ENCODE results near the gene KDM4E. TPM values are rescaled to one million over a fixed set of nuclear protein-coding genes. Genes with fewer than 3 reads are reported as not detected.

The KDM4E gene
- total and polyA plus RNA-seq, 10 of the 15 experiments (the other 5 are each of a cell fraction or from before 2014, with no cell fraction given), result not detected

DNA sequence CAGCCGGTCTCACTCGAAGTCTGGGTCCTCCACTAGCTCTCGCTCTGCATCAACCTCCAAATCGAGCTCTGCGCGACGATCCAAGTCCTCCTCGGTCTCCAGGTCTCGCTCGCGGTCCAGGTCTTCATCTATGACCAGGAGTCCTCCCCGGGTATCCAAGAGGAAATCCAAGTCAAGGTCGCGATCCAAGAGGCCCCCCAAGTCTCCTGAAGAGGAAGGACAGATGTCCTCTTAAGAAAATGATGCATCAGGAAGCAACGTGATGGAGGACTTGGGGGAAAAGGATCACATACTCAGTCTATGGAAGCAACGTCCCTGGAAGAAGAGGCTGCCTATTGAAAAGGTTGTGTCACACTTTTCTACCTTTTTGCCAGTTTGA, 42.8 kb downstream of the KDM4E start:
- Histone ChIP-seq H3K9me3 (replicated peaks; ENCODE audit: control insufficient read depth, insufficient read depth, low read length) (no peaks in the 10 kb centered on the region), H3K9ac (ENCODE audit: control insufficient read depth, insufficient read depth, low read length) (peak overlapping the region; percentile 81), H3K27ac (ENCODE audit: control insufficient read depth, insufficient read depth) (peak overlapping the region; percentile 75), H3K4me1 (ENCODE audit: control insufficient read depth, insufficient read depth, low read length) (0 out of 2 replicates have a peak, but pooled peaks cover 3% of the 10 kb centered on the region), H3K4me2 (ENCODE audit: control insufficient read depth, insufficient read depth) (peak overlapping the region; percentile 64), H3K27me3 (replicated peaks in 1 of 2; ENCODE audit: control insufficient read depth in 2 of 2, insufficient read depth in 2 of 2, low read length in 1 of 2) (no peaks in the 10 kb centered on the region), H3K4me3 (peak overlapping the region; percentile 99), H3K36me3 (ENCODE audit: control insufficient read depth in 2 of 2, insufficient read depth in 2 of 2, low read length in 1 of 2) (0 out of 4 replicates have a peak, but pooled peaks cover 0 to 4% of the 10 kb centered on the region in 2 experiments), H4K20me1 (ENCODE audit: control insufficient read depth, insufficient read depth) (no peaks in the 10 kb centered on the region), H2AFZ (ENCODE audit: control insufficient read depth, low read depth, low read length) (peak overlapping the region; percentile 87), H3K79me2 (ENCODE audit: control insufficient read depth, insufficient read depth, low read length) (peaks cover 28% of the 10 kb centered on the region)
- in situ Hi-C loops (cut with MboI), result no loop called here
- intact Hi-C loops (cut with micrococcal nuclease; ENCODE audit: unreplicated experiment), result loop anchor here (1.0 to 10.0 kb wide), 5 partner anchors 21 to 694 kb away; partner anchors contain the start of gene ENDOD1
- SMC1A ChIA-PET (ENCODE audit: uncharacterized antibody, unreplicated experiment), result interaction anchor here (0.6 to 14.9 kb wide), 14 partner anchors 11 to 722 kb away, joined by 3 to 315 read pairs (median 6); partner anchors contain the start of genes CEP57, CWC15, ENDOD1 and KDM4D
- RAD21 ChIA-PET (ENCODE audit: unreplicated experiment), result interaction anchor here (0.7 to 11.8 kb wide), 15 partner anchors 8 to 648 kb away, joined by 3 to 244 read pairs (median 8); partner anchors contain the start of genes CWC15, ENDOD1, KDM4D and SESN3
- CTCF ChIA-PET, result interaction anchor here (0.6 to 14.4 kb wide), 19 partner anchors 12 to 1309 kb away, joined by 3 to 459 read pairs (median 5); partner anchors contain the start of genes CEP57, ENDOD1, MAML2 and SESN3
- ATAC-seq (peak; percentile 2), DNase-seq (ENCODE audit: low read depth, low spot score) (no peak), FAIRE-seq (no peak)
- 3% methylated on average over 16 of the region's 16 CpGs for WGBS (ENCODE audit: insufficient coverage, insufficient replicate concordance, low lambda C conversion rate, missing lambda C conversion rate)
- POLR2A ChIA-PET, result interaction anchor here (0.6 to 11.1 kb wide), 16 partner anchors 11 to 722 kb away, joined by 3 to 139 read pairs (median 6); partner anchors contain the start of genes CEP57, CWC15, ENDOD1 and FAM76B
- no TSS peak for BruUV-seq (replicated peaks)
- TF ChIP-seq PML (IDR thresholded peaks at IDR 0.05; ENCODE audit: low read length) (peak; percentile 6; the same call in 1 of the 2 replicates), POLR2AphosphoS5 (IDR thresholded peaks at IDR 0.05; ENCODE audit: low read length) (peak; percentile 8; the same call in 1 of the 2 replicates), NFIC (IDR thresholded peaks at IDR 0.05; ENCODE audit: low read depth, low read length) (no peak)

DNA sequence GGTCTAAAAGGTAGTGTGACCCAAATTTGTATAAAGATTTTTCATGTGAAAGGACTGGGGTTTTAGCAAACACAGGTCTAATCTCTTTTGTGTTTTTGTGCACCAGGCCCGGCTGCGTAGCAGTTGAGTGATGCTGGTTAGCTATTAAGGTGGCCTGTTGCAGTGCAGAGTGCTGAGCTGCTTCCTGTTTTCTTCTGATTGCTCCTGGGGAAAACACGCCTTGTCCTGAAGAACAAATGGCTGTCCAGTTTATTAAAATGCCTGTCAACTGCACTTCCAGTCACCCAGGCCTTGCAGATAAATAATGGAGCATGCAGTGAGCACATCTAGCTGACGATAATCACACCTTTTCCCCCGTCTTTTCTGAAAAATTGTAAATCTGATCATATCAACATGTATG, 43.5 kb downstream of the KDM4E start:
- RAD21 ChIA-PET (ENCODE audit: unreplicated experiment), result interaction anchor here (0.6 to 11.8 kb wide), 15 partner anchors 9 to 722 kb away, joined by 3 to 244 read pairs (median 8); partner anchors contain the start of genes CEP57, CWC15, ENDOD1 and FAM76B
- Histone ChIP-seq H3K4me3 (peak overlapping the region; percentile 99), H3K27me3 (replicated peaks in 1 of 2; ENCODE audit: control insufficient read depth in 2 of 2, insufficient read depth in 2 of 2, low read length in 1 of 2) (no peaks in the 10 kb centered on the region), H3K36me3 (ENCODE audit: control insufficient read depth in 2 of 2, insufficient read depth in 2 of 2, low read length in 1 of 2) (0 out of 4 replicates have a peak, but pooled peaks cover 0 to 4% of the 10 kb centered on the region in 2 experiments), H3K9me3 (replicated peaks; ENCODE audit: control insufficient read depth, insufficient read depth, low read length) (no peaks in the 10 kb centered on the region), H3K27ac (ENCODE audit: control insufficient read depth, insufficient read depth) (peak overlapping the region; percentile 75), H3K4me1 (ENCODE audit: control insufficient read depth, insufficient read depth, low read length) (0 out of 2 replicates have a peak, but pooled peaks cover 3% of the 10 kb centered on the region), H4K20me1 (ENCODE audit: control insufficient read depth, insufficient read depth) (no peaks in the 10 kb centered on the region), H3K79me2 (ENCODE audit: control insufficient read depth, insufficient read depth, low read length) (peaks cover 28% of the 10 kb centered on the region), H3K9ac (ENCODE audit: control insufficient read depth, insufficient read depth, low read length) (peak overlapping the region; percentile 81), H3K4me2 (ENCODE audit: control insufficient read depth, insufficient read depth) (peak overlapping the region; percentile 64), H2AFZ (ENCODE audit: control insufficient read depth, low read depth, low read length) (0 out of 2 replicates have a peak overlapping the region, but pooled peaks have one; percentile 16)
- POLR2A ChIA-PET, result interaction anchor here (1.0 to 11.1 kb wide), 12 partner anchors 12 to 722 kb away, joined by 3 to 139 read pairs (median 7); partner anchors contain the start of genes CEP57, CWC15, ENDOD1 and FAM76B
- BruUV-seq (replicated peaks), result no TSS peak
- CTCF ChIA-PET, result interaction anchor here (0.7 to 14.4 kb wide), 18 partner anchors 9 to 1330 kb away, joined by 3 to 459 read pairs (median 6); partner anchors contain the start of genes ENDOD1 and SESN3
- ATAC-seq (peak; percentile 84), FAIRE-seq (peak; percentile 84), DNase-seq (ENCODE audit: low read depth, low spot score) (peak; percentile 88)
- intact Hi-C loops (cut with micrococcal nuclease; ENCODE audit: unreplicated experiment) (loop anchor here (1.0 to 10.0 kb wide), 5 partner anchors 21 to 694 kb away; partner anchors contain the start of gene ENDOD1), in situ Hi-C loops (cut with MboI) (no loop called here)
- SMC1A ChIA-PET (ENCODE audit: uncharacterized antibody, unreplicated experiment), result interaction anchor here (1.0 to 14.9 kb wide), 15 partner anchors 12 to 722 kb away, joined by 3 to 315 read pairs (median 5); partner anchors contain the start of genes CEP57, CWC15, ENDOD1 and KDM4D
- WGBS (ENCODE audit: insufficient coverage, insufficient replicate concordance, low lambda C conversion rate, missing lambda C conversion rate), result 0% methylated on average over 5 of the region's 5 CpGs
- peak; percentile 92 for TF ChIP-seq NFYA (IDR thresholded peaks at IDR 0.05; ENCODE audit: borderline replicate concordance, low read depth, low read length)
- peak; percentile 74; the same call in 1 of the 3 replicates for TF ChIP-seq POU2F2 (IDR thresholded peaks at IDR 0.05; ENCODE audit: borderline replicate concordance, low read depth, low read length)
- TF ChIP-seq MEF2B (IDR thresholded peaks at IDR 0.05; ENCODE audit: partially characterized antibody, poor library complexity, severe bottlenecking), result peak; percentile 14
- TF ChIP-seq, protein P1, sequence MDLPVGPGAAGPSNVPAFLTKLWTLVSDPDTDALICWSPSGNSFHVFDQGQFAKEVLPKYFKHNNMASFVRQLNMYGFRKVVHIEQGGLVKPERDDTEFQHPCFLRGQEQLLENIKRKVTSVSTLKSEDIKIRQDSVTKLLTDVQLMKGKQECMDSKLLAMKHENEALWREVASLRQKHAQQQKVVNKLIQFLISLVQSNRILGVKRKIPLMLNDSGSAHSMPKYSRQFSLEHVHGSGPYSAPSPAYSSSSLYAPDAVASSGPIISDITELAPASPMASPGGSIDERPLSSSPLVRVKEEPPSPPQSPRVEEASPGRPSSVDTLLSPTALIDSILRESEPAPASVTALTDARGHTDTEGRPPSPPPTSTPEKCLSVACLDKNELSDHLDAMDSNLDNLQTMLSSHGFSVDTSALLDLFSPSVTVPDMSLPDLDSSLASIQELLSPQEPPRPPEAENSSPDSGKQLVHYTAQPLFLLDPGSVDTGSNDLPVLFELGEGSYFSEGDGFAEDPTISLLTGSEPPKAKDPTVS (IDR thresholded peaks at IDR 0.05; ENCODE audit: low read depth, low read length), result no peak
- TF ChIP-seq JUNB (IDR thresholded peaks at IDR 0.05), result no peak
- TF ChIP-seq, protein P2, sequence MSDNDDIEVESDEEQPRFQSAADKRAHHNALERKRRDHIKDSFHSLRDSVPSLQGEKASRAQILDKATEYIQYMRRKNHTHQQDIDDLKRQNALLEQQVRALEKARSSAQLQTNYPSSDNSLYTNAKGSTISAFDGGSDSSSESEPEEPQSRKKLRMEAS (IDR thresholded peaks at IDR 0.05; ENCODE audit: low read depth, low read length), result peak; percentile 34; the same call in 1 of the 2 replicates
- no peak for TF ChIP-seq NFIC (IDR thresholded peaks at IDR 0.05; ENCODE audit: low read depth, low read length)

Data from GM12878 (cell line).